Breast epithelium (tissue), 4 donors: ENCODE measurements around the gene THSD1. TPM values are rescaled to one million over a fixed set of nuclear protein-coding genes. Genes with fewer than 3 reads are reported as not detected.
"Not testable (repeated sequence)": the region's sequence is repeated elsewhere in the genome, so short reads cannot be mapped to it uniquely, and the experiment has no call there.

Experiments
- DNase-seq, 2 donors: peaks; one replicate each; pipeline ENCODE4 v3.0.0-alpha.2; 2019; ENCODE audit warnings: low spot score in 2 of 2
- H3K27ac ChIP-seq, 2 donors: fragments of 200-600 bp; sonication (generic) in 1 of 2; one replicate each; pipeline ENCODE4 v1.5.1; 2016 to 2019; ENCODE audit warnings: mild to moderate bottlenecking in 1 of 2
- H3K27me3 ChIP-seq, 2 donors: fragments of 200-600 bp; sonication (generic) in 1 of 2; one replicate each; pipeline versions ENCODE4 v1.5.1 to v1.6.0; 2017 to 2019; ENCODE audit warnings: control low read depth in 1 of 2, mild to moderate bottlenecking in 1 of 2
- H3K36me3 ChIP-seq: fragments of 200-600 bp; one replicate; pipeline ENCODE4 v1.5.1; 2019
- H3K4me1 ChIP-seq, 2 donors: fragments of 200-600 bp; sonication (generic); one replicate each; pipeline ENCODE4 v1.5.1; 2016 to 2019; ENCODE audit warnings: control low read depth in 1 of 2
- H3K4me3 ChIP-seq, 3 donors: fragments of 200-600 bp; sonication (generic); 1 replicate in 2 of 3; 2 replicates in 1 of 3; pipeline ENCODE4 v1.5.1; 2016 to 2019; ENCODE audit warnings: mild to moderate bottlenecking in 3 of 3, moderate library complexity in 2 of 3
- H3K9me3 ChIP-seq, 2 donors: fragments of 200-600 bp; sonication (generic) in 1 of 2; one replicate each; pipeline ENCODE4 v1.5.1; 2016 to 2019; ENCODE audit warnings: control low read depth in 1 of 2
- CTCF ChIP-seq, 3 donors: fragments of 450-650 bp; IDR thresholded peaks; one replicate each; pipeline ENCODE4 v1.5.1; 2016 to 2017; ENCODE audit warnings: antibody characterized with exemption in 3 of 3, mild to moderate bottlenecking in 3 of 3, moderate library complexity in 3 of 3
- POLR2A ChIP-seq: fragments of 450-650 bp; IDR thresholded peaks from one replicate; pipeline ENCODE4 v1.6.1; 2016; ENCODE audit warnings: antibody characterized with exemption, mild to moderate bottlenecking, moderate library complexity
- POLR2AphosphoS5 ChIP-seq, 3 donors: sonication (generic); formaldehyde crosslinking; IDR thresholded peaks; one replicate each; pipeline ENCODE4 v1.6.1; 2017; ENCODE audit warnings: antibody characterized with exemption in 3 of 3
- intact Hi-C: fragments of 100-400 bp; cut with DNase I; formaldehyde crosslinking; loops from one replicate; pipeline ENCODE4 v1.15.1; 2023; ENCODE audit warnings: low total_unique reads
- total RNA-seq, 3 donors: library from RNA; depleted of rRNA; stranded (reverse); fragments of >200 nt; gene quantifications; one replicate each; pipeline ENCODE4 v1.1.0, GENCODE V29; 2016

Gene THSD1
- total RNA-seq, 3 donors from 2014 or later, result 5.8 to 9.8 (median 9.1) TPM

GRCh38 chr13:52348071-52348470 is 57.9 kb downstream of the THSD1 start:
- H3K36me3 ChIP-seq, result no peaks in the 10 kb centered on the region
- H3K27ac ChIP-seq, result peak overlapping the region; percentile 26 to 55
- no peak for TF ChIP-seq CTCF (IDR thresholded peaks at IDR 0.05)
- H3K9me3 ChIP-seq, result no peaks in the 10 kb centered on the region
- DNase-seq, result peak in 1 of 2 donors; percentile 42
- no peaks in the 10 kb centered on the region for H3K27me3 ChIP-seq
- H3K4me3 ChIP-seq, result no peak overlapping the region
- H3K4me1 ChIP-seq, result no peaks in the 10 kb centered on the region
- intact Hi-C loops, result no loop called here

GRCh38 chr13:52345631-52346251 is 60.2 kb downstream of the THSD1 start:
- Histone ChIP-seq H3K27me3 (no peaks in the 10 kb centered on the region), H3K27ac (no peak overlapping the region), H3K36me3 (no peaks in the 10 kb centered on the region), H3K4me3 (no peak overlapping the region), H3K4me1 (no peaks in the 10 kb centered on the region), H3K9me3 (no peaks in the 10 kb centered on the region)
- no peak for DNase-seq
- intact Hi-C loops, result no loop called here
- no peak for TF ChIP-seq POLR2AphosphoS5 (IDR thresholded peaks at IDR 0.05)
- no peak for TF ChIP-seq CTCF (IDR thresholded peaks at IDR 0.05)
- TF ChIP-seq POLR2A, result no peak

- H3K4me3 ChIP-seq, result no peak overlapping the region
- no peak for TF ChIP-seq POLR2AphosphoS5 (IDR thresholded peaks at IDR 0.05)
- no peak for TF ChIP-seq CTCF (IDR thresholded peaks at IDR 0.05)
- no peak for TF ChIP-seq POLR2A
- DNase-seq, result no peak
- intact Hi-C loops, result no loop called here
- no peaks in the 10 kb centered on the region for H3K27me3 ChIP-seq
- no peaks in the 10 kb centered on the region for H3K9me3 ChIP-seq
- no peaks in the 10 kb centered on the region for H3K36me3 ChIP-seq
- H3K4me1 ChIP-seq, result no peaks in the 10 kb centered on the region
- H3K27ac ChIP-seq, result peak overlapping the region in 1 of 2 donors; percentile 48
Observed at GRCh38 chr13:52345048-52345447, 60.9 kb downstream of the THSD1 start.

GRCh38 chr13:52344108-52344507 is 61.9 kb downstream of the THSD1 start:
- Histone ChIP-seq H3K9me3 (no peaks in the 10 kb centered on the region), H3K27ac (peak overlapping the region; percentile 21 to 48), H3K27me3 (no peaks in the 10 kb centered on the region), H3K36me3 (no peaks in the 10 kb centered on the region), H3K4me1 (no peaks in the 10 kb centered on the region), H3K4me3 (peak overlapping the region; percentile 3 to 54 (median 35))
- TF ChIP-seq POLR2A, result no peak
- no peak for TF ChIP-seq POLR2AphosphoS5 (IDR thresholded peaks at IDR 0.05)
- TF ChIP-seq CTCF (IDR thresholded peaks at IDR 0.05), result no peak
- DNase-seq, result no peak
- intact Hi-C loops, result no loop called here

GRCh38 chr13:52342203-52342602 is 63.8 kb downstream of the THSD1 start:
- H3K4me3 ChIP-seq, H3K9me3 ChIP-seq, intact Hi-C loops, H3K27ac ChIP-seq, DNase-seq, H3K4me1 ChIP-seq, H3K27me3 ChIP-seq, H3K36me3 ChIP-seq: not testable (repeated sequence)

- H3K4me3 ChIP-seq, intact Hi-C loops, H3K27ac ChIP-seq, H3K9me3 ChIP-seq, DNase-seq, H3K36me3 ChIP-seq, H3K4me1 ChIP-seq, H3K27me3 ChIP-seq: not testable (repeated sequence)
Observed at GRCh38 chr13:52337828-52338455, 68.0 kb downstream of the THSD1 start.

- H3K27me3 ChIP-seq, intact Hi-C loops, H3K9me3 ChIP-seq, H3K4me3 ChIP-seq, H3K36me3 ChIP-seq, DNase-seq, H3K4me1 ChIP-seq, H3K27ac ChIP-seq: not testable (repeated sequence)
Observed at GRCh38 chr13:52334107-52334506, 71.9 kb downstream of the THSD1 start.

GRCh38 chr13:52331844-52332243 is 74.1 kb downstream of the THSD1 start:
- H3K27ac ChIP-seq, DNase-seq, intact Hi-C loops, H3K4me3 ChIP-seq, H3K36me3 ChIP-seq, H3K27me3 ChIP-seq, H3K4me1 ChIP-seq, H3K9me3 ChIP-seq: not testable (repeated sequence)
